NCI-H187 (cell line): ENCODE data around the gene RNF10.
"Not testable (repeated sequence)": the region's sequence is repeated elsewhere in the genome, so short reads cannot be mapped to it uniquely, and the experiment has no call there.

Experiments
- DNase-seq, 2 experiments: peaks; one replicate each; lab custom pipeline; 2025; lab: John Stamatoyannopoulos, UW

Gene RNF10

DNA sequence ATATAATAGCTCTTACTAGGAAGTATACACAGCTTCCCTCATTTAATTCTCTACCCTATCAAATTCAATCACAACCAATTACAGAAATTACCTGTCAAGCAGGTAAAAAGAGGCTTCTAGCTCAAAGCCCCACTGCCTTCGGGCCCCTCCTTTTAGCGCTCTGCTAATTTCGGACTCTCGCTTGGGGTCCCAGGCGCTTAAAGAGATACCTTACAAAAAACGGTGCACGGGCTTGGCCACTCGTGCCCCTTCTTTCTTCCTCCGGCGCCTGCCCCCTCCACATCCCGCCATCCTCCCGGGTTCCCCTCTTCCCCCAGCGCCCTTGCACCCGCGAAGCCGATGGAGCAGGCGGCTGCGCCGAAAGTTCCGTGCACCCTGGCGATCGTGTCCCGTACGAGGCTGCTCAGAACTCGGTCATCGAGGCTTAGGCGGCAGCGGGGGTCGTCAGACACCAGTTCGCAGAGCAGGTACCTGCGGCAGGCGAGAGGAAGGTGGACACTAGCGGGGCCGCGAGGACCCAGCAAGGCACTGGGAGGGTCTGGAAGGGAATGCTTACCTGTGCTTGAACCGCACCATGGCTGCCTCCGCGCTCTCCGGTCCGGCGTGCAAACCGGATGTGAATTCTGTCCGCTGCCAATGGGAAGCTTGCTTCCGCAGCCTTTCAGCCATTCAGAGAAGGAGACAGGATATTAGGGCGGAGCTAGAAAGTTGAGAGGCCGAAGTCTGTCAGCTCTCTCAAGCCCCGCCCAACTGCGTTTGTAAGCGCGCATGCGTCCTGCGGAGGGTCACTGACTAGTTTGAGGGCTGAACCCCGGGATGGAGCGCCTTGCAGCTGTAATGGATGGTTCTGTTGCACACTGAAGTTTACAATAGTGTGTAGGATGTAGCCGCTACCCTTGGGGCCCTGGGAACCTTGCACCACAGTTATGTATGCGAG, 46.9 kb downstream of the RNF10 start, which contains the start of gene POP5:
POP5 (minus strand) TSS at position 616 of the 937 bp plus-strand sequence; CDS start at position 576, 40 bp downstream.
- DNase-seq: peak; percentile 98 to 99

DNA sequence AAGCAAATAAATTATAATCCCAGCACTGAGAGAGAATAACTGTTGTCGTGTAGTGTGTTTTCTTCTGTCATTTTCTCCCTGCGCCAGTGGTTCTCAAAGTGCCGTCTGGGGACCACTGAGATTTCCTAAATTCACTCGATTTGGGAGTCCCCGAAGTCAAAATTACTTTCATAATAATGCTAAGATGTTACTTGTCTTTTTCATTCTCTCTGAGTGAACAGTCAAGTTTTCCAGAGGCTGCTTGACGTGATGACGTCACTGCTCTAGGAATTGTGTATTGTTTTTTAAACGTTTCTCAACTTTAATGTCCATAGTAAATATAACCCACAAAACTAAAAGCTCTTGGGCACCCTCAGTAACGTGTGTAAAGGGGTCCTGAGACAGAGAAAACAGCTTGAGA, 47.8 kb downstream of the RNF10 start:
- no peak for DNase-seq

GRCh38 chr12:120583478-120584030, 49.4 kb downstream of the RNF10 start:
- DNase-seq: peak; percentile 47 to 63

- DNase-seq: no peak
These were observed 50.4 kb downstream of the RNF10 start for GRCh38 chr12:120584343-120585149.

- DNase-seq: no peak
These were observed 52.0 kb downstream of the RNF10 start for GRCh38 chr12:120586206-120586605.

GRCh38 chr12:120586860-120587259, 52.7 kb downstream of the RNF10 start:
- DNase-seq: no peak

DNA sequence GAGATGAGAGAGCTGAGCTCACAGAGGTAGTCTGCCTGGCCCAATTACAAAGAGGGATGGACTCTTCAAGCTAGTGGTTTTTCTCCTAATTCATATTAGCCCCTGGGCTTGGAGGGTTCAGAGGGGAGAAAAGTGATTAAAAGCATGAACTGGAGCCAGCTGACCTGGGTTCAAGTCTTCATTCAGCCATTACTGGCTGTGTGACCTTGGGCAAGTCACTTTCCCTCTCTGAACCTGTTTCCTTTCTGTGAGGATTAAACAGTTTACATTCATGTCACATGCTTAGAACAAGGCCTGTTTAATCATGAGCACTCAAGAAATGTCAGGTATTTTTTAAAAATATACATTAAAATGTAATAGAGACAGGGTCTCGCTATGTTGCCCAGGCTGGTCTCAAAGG, 54.2 kb downstream of the RNF10 start:
- DNase-seq: no peak

- no peak for DNase-seq
These were observed 55.1 kb downstream of the RNF10 start for GRCh38 chr12:120588948-120589930.

DNA sequence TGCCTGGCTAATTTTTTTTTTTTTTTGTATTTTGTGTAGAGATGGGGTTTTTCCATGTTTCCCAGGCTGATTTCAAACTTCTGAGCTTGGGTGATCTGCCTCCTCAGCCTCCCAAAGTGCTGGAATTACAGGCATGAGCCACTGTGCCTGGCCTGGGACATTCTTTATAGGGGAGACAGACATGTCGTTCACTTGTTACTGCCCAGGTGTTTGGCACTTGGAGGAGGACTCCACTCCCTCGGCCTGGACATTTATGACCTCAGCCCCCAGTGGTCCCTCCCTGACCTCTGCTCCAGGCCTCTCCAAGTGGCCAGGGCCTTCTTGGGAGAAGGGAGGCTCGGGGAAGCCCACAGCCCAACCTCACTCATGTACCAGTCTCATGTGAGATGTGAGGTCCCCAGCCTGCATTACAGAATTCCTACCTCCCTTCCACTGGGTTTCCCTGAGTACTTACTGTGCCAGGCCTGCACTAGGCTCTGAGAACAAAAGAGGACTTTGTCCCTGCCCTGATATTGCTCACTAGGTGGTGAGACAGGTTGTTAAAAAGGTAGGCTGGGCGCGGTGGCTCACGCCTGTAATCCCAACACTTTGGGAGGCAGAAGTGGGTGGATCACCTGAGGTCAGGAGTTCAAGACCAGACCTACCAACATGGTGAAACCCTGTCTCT, 56.7 kb downstream of the RNF10 start:
- DNase-seq: no peak

- DNase-seq: no peak
These were observed 58.2 kb downstream of the RNF10 start for GRCh38 chr12:120592121-120593049.

- DNase-seq: no peak
These were observed 62.7 kb downstream of the RNF10 start for GRCh38 chr12:120596901-120597300.

GRCh38 chr12:120597861-120598260, 63.7 kb downstream of the RNF10 start:
- no peak for DNase-seq

DNA sequence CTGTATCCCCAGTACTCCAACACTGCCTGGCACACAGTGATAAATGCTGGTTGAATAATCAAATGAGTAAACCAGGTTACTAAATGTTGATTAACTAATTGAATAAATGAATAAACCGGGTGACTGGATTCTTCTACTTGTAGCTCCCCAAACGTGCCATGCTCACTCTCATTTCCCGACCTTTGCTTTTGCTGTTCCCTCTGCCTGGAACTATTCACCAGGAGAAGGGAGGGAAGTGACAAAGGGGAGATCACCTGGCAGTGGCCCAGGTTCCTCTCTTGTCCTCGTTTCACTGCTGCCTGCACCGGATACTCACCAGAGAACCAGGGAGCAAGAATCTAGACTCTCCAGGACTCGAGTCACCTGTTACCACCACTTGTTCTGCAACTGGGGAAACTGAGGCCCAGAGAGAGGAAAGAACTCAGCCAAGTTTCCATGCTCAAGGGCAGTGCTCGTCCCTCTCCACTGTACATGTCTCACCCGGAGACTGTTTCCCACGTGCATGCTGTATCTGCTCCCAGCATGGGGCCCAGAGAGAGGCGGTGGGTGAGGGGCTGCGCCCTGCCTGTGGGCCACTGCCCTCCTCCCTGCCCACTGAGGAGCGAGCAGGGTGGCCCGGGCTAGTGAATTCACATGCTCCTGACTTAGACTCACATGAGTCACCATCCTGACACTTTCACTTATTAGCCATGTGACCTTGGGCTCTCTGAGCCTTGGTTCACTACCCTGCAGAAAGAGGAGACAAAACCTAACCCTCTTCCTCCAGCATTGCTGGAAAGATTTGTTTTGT, 64.7 kb downstream of the RNF10 start:
- DNase-seq: no peak

- DNase-seq: no peak
These were observed 65.8 kb downstream of the RNF10 start for GRCh38 chr12:120599672-120600552.

- not testable (repeated sequence) for DNase-seq
These were observed 68.3 kb downstream of the RNF10 start for GRCh38 chr12:120602416-120602815.

DNA sequence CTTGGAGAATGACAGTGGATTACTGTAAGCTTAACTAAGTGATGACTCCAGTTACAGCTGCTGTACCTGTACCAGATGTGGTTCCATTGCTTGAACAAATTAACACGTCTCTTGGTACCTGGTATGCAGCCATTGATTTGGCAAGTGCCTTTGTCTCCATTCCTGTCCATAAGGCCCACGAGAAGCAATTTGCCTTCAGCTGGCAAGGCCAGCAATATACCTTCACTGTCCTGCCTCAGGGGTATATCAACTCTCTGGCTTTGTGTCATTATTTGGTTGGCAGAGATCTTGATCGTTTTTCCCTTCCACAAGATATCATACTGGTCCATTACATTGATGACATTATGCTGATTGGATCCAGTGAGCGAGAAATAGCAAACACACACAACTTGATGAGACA, 76.4 kb downstream of the RNF10 start:
- no peak for DNase-seq

DNA sequence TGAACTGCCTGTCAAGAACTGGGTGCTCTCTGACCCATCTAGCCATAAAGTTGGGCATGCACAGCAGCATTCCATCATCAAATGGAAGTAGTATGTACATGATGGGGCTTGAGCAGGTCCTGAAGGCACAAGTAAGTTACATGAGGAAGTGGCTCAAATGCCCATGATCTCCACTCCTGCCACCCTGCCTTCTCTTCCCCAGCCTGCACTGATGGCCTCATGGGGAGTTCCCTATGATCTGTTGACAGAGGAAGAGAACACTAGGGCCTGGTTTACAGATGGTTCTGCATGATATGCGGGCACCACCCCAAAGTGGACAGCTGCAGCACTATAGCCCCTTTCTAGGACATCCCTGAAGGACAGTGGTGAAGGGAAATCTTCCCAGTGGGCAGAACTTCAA, 77.4 kb downstream of the RNF10 start:
- DNase-seq: not testable (repeated sequence)

GRCh38 chr12:120614848-120615247, 80.7 kb downstream of the RNF10 start:
- DNase-seq: no peak
